NCI-H526 treated with DMSO at 0.1 percent for 48 hours (cell line): ENCODE data around the gene PRPF18.
A peak's percentile ranks its signal among the peaks of the same experiment; 100 is the strongest.

ENCODE experiments used
- DNase-seq: peaks from one replicate; lab custom pipeline; 2025; lab: John Stamatoyannopoulos, UW

The PRPF18 gene

GRCh38 chr10:13604357-13605040, 17.7 kb downstream of the PRPF18 start:
- DNase-seq: no peak

- no peak for DNase-seq
Measured at GRCh38 chr10:13608246-13608853, 21.6 kb downstream of the PRPF18 start.

DNA sequence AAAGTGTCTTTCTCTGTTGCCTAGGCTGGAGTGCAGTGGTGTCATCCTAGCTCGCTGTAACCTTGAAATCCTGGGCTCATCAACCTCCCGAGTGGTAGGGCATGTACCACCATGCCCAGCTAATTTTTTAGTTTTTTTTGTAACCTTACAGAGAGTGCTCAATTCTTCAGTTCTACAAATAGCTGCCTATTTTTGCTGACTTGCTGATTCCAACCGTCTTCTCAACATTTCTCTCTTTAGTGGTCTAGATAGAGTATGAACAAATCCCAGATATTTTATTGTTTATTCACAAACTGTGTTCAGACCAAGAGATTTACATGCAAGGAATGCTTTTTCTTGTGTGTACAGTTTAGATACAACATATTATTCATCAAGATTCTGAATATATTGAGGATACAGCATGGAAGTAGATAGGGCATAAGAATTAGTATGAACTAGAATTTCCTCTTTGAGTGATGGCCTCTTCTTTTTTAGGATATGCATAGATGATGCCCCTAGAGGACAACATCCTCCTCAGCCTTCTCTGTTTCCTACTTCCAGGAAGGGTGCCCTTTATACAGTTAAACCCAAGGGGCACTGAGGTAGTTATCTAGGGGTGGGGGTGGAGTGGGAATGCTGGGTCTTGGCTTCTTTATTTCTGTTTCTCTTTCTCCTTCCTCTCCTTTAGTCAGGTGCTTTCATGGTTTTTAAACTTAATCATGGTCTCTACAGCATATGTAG, 26.0 kb downstream of the PRPF18 start:
- DNase-seq: no peak

DNA sequence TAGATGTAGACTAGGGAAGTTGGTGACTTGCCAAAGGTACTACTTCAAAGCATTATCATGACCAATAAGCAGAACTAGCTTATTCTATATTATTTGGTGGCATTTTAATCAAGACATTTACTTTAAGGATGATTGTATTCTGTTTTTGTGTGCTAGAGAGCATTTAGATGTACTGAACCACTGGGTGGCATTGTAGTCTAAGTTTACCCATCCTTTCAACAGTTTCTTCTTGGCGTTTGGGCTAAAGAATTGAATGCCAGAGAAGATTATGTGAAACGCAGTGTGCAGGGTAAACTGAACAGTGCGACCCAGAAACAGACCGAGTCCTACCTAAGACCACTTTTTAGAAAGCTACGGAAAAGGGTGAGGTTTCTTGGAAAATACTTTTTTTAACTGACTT, 26.8 kb downstream of the PRPF18 start:
- DNase-seq: peak; percentile 0

- DNase-seq: no peak
Measured at GRCh38 chr10:13614530-13615332, 28.0 kb downstream of the PRPF18 start.

GRCh38 chr10:13615650-13616300, 29.0 kb downstream of the PRPF18 start:
- DNase-seq: no peak

DNA sequence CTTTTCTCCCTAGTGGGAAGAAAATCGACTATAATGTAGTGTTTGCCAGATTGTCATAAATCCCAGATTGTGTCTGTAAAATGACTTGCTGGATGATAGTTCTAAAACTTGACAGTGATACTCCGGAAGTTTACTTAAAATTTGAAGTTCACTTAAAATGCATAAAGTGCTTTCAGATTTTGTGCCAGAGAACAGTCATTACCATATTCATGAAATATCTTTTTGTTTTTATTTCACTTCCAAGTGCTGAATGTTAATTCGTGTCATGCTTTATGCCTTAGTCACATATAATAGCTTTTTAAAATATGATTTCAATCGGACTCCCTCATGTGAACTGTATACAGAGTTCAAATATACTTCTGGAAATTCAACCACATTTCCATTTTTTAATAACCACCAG, 30.4 kb downstream of the PRPF18 start:
- no peak for DNase-seq

DNA sequence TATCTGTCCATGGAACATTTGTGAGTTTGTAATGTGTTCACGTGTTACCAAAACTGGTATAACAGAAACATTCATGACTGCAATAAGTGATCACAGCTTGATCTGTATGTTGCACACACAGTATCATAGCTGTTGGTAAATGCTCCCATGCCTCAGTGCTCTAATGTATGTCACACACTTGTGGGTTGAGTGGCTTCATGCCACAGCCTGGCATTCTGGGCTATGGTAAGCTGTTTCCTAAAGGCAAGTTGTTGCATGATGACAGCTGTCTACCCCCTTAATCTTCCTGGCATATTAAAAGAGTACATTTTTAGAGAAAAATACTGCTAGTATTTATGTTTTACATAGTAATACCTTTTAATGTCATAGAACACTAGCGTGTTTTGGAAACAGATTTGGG, 35.2 kb downstream of the PRPF18 start:
- DNase-seq: no peak

- no peak for DNase-seq
Measured at GRCh38 chr10:13624630-13625029, 37.9 kb downstream of the PRPF18 start.

- no peak for DNase-seq
Measured at GRCh38 chr10:13627459-13628310, 40.9 kb downstream of the PRPF18 start.

GRCh38 chr10:13628661-13629060, 41.9 kb downstream of the PRPF18 start:
- no peak for DNase-seq

GRCh38 chr10:13629116-13629515, 42.4 kb downstream of the PRPF18 start:
- no peak for DNase-seq

DNA sequence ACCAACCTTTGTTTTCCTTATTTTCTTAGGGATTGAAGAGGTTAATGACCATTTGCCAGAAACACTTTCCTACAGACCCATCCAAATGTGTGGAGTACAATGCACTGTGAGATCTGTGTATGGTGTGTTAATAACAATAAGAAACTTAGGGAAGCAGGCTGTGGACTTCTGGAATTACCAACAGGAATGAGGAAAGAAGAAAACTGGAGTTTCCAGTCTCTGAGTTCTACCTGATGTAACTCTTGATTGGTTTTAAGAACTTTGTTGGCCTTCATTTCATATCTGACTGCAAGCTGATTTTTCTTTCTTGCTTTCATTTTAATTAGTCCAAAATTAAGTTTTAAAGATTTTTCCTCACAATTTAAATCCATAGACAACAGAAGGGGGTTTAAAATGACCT, 43.5 kb downstream of the PRPF18 start:
- no peak for DNase-seq

DNA sequence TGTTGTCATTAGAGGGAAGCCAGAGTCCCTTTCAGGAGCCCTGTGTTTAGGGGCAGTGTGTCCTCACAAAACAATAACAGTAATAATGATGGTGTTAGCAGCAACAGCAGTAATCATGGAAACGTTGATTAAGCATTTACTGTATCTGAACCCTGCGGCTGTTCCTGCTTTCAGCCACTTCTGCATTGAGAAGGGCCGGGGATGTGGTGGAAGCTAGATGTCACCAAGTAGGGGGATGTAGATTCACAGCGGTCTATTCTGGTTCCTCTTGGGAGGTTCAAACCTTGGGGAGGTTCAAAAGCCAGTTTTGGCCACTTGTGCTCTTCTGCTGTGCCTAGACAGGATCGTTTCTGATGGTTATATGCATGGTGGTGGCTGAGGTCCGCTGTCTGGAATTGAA, 44.8 kb downstream of the PRPF18 start:
- DNase-seq: no peak

- no peak for DNase-seq
Measured at GRCh38 chr10:13632440-13632839, 45.7 kb downstream of the PRPF18 start.

DNA sequence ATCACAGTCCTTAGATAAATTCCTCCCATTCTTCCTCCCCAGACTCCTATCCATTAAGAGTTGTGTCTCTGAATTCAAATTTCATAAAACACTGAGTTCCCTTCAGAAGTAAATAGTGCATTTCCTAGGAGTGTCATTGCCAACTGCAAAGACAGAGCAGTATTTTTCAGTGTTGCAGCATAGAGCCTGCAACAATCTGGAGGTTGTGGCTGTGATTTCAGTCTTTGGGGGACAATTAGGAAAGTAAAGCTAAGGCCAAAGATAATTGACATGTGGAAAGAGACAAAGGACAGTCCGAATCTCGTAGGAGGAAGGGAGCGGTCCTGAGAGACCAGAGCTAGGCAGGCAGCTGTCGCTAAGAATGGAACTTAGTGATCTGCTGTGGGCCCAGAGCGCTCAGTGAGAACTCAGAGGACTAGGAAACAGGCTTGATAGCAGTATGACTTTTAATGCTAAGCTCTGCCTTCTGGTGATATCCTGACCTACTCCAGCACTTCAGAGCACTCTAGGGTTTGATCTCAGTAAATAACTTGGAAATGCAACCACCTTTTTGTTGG, 46.2 kb downstream of the PRPF18 start:
- DNase-seq: no peak

DNA sequence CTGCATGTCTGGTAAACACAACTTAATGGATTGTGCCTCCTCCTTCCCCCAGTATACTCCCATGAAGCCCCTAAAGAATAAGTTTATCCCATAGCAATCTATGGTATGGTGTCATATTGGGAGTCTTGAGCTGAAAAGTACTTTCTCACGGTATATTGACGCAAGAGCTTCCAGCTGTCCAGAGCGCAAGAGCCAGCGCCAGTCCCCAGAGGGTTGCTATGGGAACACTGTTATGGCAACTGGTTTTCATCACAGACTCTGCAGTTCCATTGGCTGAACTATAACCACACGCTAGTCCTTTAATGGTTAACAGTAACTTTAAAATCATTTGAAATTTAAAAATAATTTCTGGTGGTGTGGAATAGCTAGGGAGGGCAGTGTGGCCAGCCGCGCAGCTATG, 46.9 kb downstream of the PRPF18 start:
- no peak for DNase-seq

DNA sequence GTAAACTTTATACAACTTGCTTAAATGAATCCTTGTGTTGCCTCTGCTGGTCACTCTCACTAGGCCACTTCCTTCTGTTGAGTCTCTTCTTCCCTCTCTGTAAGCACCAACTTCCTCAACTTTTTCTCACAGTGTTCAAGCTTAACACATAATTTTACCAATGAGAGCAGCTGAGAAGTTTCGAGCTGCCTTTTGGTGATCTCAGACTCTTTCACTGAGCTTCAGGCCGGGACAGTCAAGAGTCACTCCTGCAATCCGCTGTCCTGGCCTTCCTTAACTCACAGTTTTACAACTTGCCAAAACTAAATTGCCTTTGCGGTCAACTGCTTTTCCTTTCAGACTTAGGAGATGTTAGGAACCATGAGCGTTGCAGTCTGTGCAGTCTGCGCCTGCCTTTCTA, 47.4 kb downstream of the PRPF18 start:
- no peak for DNase-seq

DNA sequence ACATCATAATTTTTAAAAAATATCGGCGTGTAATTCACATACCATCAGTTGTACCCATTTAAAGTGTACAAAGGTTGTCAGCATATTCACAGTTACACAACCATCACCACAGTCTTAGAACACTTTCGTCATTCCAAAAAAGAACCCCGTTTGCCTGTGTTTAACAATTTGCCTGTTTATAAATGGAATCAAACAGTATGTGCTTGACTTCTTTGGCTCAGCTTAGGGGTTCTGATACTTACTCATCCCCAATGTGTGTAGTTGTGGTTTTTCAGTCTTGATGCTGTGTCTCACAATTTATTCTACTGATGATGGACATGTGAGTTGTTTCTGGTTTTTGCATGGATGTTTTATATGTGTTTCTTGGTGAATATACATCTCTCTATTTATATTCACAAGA, 50.0 kb downstream of the PRPF18 start:
- no peak for DNase-seq

DNA sequence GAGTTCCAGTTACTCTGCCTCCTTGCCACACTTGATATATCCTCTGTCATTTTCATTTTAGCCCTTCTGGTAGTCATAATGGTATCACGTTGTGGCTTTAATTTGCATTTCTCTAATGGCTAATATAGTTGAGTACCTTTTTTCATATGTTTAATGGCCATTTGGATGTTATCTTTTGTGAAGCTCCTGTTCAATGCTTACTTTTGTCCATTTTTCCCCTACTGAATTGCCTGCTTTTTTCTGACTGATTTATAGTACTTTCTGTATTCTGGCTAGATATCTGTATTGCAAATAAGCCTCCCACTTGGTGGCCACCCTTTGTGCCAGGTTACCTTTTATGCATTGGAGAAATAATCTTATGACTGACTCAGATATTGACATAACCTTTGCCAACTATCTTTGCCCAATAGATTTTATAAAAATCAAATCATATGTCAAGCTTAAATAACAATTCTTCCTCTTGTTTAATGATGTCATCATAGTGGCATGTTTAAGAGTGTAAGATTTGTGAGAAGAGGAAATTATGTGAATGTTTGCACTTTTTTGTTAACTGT, 50.6 kb downstream of the PRPF18 start:
- DNase-seq: no peak
